ENCODE data around the gene SBF1.

The SBF1 gene

DNA sequence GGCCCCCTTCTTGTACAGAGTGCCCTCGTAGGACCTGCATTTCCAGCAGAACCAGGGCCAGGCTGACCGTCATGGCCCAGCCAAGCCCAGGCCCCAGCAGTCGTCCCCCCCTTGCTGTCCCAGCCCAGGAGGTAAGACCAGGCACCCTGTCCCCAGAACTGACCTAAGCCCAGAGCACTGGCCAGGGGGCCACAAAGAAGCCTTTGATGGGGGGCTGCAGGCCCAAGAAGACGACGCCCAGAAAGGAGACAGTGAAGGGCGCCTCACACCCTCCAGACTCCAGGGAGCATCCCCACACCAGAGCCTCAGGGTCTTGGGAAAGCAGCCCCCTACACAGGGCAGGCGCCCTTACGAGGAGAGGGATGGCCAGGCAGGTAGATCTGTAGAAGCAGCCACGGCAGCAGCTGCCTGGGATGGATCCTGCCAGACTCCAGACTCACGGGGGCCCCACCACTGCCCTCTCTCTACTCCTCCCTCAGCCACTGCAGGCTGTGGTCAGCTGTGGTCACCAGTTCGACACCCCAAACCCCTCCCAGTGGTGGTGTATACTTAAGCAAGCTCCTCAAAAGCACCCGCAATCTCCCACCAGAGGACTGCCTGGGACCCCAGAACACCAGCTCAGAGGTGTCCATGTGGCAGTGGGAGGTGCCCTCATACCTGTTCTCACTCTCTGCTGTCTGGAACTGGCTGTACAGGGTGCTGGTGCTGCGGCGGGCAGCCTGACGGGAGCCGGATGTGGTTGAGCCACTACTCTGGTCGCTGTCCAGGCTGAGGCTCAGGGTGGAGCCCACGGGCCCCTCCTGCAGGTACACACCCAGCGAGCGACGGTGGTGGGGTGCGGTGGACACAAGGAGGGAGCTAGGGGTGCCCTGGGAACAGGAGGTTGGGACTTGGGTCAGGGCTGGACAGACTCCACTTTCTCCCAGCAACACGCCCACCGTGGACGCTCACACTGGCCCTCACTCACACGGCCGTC lies 27.0 kb downstream of the SBF1 start:
- H3K27me3 ChIP-seq (ENCODE audit: control insufficient read depth, insufficient read depth, low read length) = no peaks in the 10 kb centered on the region
- peaks cover 56% of the 10 kb centered on the region for H3K36me3 ChIP-seq (ENCODE audit: control insufficient read depth, insufficient read depth, low read length)
- no peak overlapping the region for H3K27ac ChIP-seq (ENCODE audit: low read depth, low read length)
- no peak overlapping the region for H3K9ac ChIP-seq (ENCODE audit: low read depth, low read length)
- H3K4me3 ChIP-seq (ENCODE audit: low read depth, low read length) = no peak overlapping the region
- no peaks in the 10 kb centered on the region for H3K4me1 ChIP-seq (ENCODE audit: control insufficient read depth, insufficient read depth, low read length)
- H3K9me3 ChIP-seq (ENCODE audit: control insufficient read depth, insufficient read depth, low read length) = no peaks in the 10 kb centered on the region

DNA sequence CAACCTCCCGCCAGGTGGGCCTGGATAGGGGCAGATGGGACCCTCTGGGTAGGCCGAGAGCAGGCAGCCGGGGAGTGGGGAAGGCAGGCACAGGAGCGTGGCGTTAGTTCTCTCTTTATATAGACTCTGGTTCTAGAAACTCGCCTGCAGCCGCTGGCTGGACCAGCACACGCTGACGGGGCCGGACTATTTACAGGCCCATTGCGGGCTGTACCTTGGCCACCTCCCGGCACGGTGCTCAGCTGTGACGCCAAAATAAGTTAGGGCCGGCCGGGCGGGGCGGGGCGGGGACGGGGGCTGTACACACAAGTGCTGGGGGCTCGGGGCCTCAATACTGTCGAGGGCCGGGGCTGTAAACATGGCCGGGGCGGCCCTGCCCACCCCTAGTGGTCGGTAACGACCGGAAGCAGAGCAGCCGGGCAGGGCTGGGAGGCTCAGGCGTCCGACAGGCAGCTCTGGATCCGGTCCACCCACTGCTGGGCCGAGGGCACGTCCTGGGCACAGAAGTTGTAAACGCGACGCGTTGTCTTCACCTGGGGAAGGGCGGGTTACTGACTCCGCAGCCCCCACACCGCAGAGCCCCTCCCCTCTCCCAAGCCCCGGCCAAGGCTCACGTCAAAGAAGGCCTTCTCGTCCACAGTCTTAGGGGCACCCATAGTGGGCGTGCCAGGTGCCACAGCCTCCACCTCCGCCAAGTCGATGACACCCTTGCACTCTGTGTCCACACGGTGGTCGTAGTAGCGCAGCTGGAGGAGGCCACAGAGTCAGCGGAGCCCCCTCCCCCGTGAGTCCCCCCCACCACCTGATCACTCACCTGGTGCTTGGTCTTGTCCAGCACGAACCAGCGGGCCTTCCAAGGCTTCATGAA lies 27.9 kb downstream of the SBF1 start:
- Histone ChIP-seq H3K27ac (ENCODE audit: low read depth, low read length) (no peak overlapping the region), H3K4me3 (ENCODE audit: low read depth, low read length) (no peak overlapping the region), H3K27me3 (ENCODE audit: control insufficient read depth, insufficient read depth, low read length) (no peaks in the 10 kb centered on the region), H3K9me3 (ENCODE audit: control insufficient read depth, insufficient read depth, low read length) (no peaks in the 10 kb centered on the region), H3K36me3 (ENCODE audit: control insufficient read depth, insufficient read depth, low read length) (peaks cover 52% of the 10 kb centered on the region), H3K9ac (ENCODE audit: low read depth, low read length) (no peak overlapping the region), H3K4me1 (ENCODE audit: control insufficient read depth, insufficient read depth, low read length) (no peaks in the 10 kb centered on the region)

DNA sequence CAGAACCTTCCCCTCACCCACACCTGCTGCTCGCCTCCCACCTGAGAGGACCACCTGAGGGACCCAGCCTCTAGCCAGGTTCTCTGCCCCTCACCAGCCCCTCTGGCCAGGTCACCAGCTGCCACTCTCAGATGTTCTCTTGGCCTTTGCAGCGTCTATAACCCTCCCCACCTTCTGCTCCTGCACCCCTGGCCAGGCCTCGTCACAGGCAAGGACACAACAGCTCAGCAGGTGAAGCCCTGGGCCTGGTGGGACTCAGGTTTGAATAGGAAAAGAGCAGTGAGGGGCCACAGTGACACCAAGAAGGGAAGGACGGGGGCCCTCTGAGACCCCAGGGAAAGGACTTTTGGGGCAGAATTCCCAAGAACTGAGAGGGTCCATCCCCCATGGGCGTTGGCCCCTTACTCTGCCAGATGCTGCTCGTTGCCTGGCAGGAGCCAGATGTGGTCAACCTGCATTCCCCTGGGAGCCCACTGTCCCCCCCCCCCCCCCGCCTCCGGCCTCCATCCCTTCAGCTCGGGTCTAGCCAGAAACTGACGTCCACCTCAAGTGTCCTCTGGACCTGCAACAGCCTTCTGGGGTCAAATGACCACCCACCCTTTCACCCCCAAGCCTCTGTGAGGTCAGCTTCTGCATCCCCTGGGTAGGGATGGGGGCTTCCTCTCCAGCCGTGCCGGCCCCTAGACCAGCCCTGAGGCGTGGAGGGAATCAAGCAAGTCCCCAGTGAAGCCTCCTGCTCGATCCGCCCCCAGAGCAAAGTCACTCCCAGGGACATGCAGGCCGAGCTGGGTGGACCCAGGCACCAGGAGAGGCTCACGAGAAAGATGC lies 28.7 kb downstream of the SBF1 start:
- Histone ChIP-seq H3K27ac (ENCODE audit: low read depth, low read length) (no peak overlapping the region), H3K9ac (ENCODE audit: low read depth, low read length) (no peak overlapping the region), H3K4me1 (ENCODE audit: control insufficient read depth, insufficient read depth, low read length) (no peaks in the 10 kb centered on the region), H3K9me3 (ENCODE audit: control insufficient read depth, insufficient read depth, low read length) (no peaks in the 10 kb centered on the region), H3K27me3 (ENCODE audit: control insufficient read depth, insufficient read depth, low read length) (no peaks in the 10 kb centered on the region), H3K36me3 (ENCODE audit: control insufficient read depth, insufficient read depth, low read length) (peaks cover 52% of the 10 kb centered on the region), H3K4me3 (ENCODE audit: low read depth, low read length) (no peak overlapping the region)

DNA sequence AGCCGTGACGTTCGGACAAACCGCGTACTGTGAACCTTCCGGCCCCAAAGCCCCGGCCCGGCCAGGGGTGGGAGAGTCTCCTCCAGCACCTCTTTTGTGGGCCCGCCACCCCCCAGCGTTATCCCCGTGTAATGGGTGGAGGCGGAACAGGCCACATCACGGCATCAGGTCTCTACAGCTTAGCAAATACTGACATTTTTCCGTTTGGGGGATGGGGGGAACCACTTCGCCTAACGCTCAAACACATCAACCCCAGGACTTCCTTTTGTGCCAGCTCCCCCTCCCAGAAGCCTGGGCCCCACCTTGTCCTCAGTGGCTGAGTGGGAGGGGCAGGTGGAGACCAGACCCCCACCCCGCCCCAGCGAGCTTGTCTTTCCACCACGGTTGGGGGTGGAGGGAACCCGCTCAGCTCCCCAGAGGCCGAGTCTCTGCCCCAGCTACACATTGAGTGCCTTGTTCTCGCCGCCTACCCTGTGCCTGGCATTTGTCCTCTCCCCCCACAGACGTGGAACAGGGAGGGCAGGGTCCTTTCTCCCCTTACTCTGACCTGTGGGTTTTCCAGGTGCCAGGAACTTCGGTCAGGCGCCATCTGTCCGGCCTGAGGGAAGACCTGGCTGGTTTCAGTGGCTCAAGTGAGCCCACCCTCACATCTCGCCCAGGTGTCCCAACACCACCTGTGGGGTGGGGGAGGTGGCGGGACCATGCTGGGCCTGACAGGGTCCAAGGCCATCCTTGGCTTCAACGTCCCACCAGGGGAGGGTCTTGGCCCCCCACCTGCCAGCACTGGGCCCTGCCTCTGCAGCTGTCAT lies 29.6 kb downstream of the SBF1 start:
- no peaks in the 10 kb centered on the region for H3K4me1 ChIP-seq (ENCODE audit: control insufficient read depth, insufficient read depth, low read length)
- no peaks in the 10 kb centered on the region for H3K9me3 ChIP-seq (ENCODE audit: control insufficient read depth, insufficient read depth, low read length)
- no peak overlapping the region for H3K4me3 ChIP-seq (ENCODE audit: low read depth, low read length)
- H3K27me3 ChIP-seq (ENCODE audit: control insufficient read depth, insufficient read depth, low read length) = no peaks in the 10 kb centered on the region
- peaks cover 54% of the 10 kb centered on the region for H3K36me3 ChIP-seq (ENCODE audit: control insufficient read depth, insufficient read depth, low read length)
- no peak overlapping the region for H3K9ac ChIP-seq (ENCODE audit: low read depth, low read length)
- peak overlapping the region; percentile 28 for H3K27ac ChIP-seq (ENCODE audit: low read depth, low read length)

DNA sequence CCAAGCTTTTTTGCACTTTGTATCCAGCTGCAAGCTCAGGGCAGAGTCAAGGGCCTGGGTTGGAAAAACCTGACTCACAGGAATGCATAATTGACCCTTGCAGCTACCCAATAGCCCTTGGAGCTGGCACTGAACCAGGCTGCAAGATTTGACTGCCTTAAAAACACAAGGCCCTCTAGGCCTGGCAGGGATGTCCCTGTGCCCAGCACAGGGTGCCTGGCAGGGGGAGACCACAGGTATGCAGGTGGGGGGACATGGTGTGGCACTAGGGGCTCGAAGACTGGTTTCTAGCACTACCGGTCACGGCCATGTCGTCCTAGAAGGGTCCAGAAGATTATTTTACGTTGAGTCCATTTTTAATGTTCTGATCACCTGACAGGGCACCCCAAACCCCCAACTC lies 30.2 kb downstream of the SBF1 start:
- Histone ChIP-seq H3K9me3 (ENCODE audit: control insufficient read depth, insufficient read depth, low read length) (no peaks in the 10 kb centered on the region), H3K27ac (ENCODE audit: low read depth, low read length) (no peak overlapping the region), H3K4me1 (ENCODE audit: control insufficient read depth, insufficient read depth, low read length) (no peaks in the 10 kb centered on the region), H3K4me3 (ENCODE audit: low read depth, low read length) (no peak overlapping the region), H3K9ac (ENCODE audit: low read depth, low read length) (no peak overlapping the region), H3K36me3 (ENCODE audit: control insufficient read depth, insufficient read depth, low read length) (peaks cover 59% of the 10 kb centered on the region), H3K27me3 (ENCODE audit: control insufficient read depth, insufficient read depth, low read length) (no peaks in the 10 kb centered on the region)

DNA sequence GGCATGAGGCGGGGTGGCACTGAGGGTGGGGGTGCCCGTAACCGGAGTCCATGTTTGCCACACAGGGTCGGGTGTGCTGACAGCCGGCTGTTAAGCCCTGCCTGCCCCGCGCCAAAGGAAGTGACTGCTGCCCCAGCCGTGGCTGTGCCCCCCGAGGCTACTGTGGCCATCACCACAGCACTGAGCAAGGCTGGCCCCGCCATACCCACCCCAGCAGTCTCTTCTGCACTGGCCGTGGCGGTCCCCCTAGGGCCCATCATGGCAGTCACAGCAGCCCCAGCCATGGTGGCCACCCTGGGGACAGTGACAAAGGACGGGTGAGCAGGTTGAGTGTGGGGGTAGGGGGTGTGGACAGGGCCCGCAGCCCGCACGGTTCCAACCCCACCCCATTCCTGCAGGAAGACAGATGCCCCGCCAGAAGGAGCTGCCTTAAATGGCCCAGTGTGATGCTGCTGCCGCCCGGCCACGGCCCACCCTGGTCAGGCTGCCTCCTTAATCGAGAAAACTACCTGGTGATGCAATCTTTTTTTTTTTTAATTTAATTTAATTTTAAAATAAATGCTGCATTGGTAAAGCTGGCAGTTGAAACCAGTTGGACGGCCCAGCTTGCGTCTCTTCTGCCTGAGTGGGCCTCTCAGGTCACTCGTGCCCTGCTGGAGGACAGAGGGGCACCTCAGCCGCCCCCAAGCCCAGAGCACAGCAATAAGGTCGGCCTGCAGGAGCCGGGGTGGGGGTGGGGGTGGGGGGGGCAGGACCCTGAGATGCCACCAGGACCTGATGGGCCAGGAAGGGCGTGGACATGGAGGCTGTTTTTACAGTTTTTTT lies 30.8 kb downstream of the SBF1 start:
- no peak overlapping the region for H3K27ac ChIP-seq (ENCODE audit: low read depth, low read length)
- H3K9me3 ChIP-seq (ENCODE audit: control insufficient read depth, insufficient read depth, low read length) = no peaks in the 10 kb centered on the region
- H3K9ac ChIP-seq (ENCODE audit: low read depth, low read length) = no peak overlapping the region
- H3K36me3 ChIP-seq (ENCODE audit: control insufficient read depth, insufficient read depth, low read length) = peaks cover 62% of the 10 kb centered on the region
- H3K27me3 ChIP-seq (ENCODE audit: control insufficient read depth, insufficient read depth, low read length) = no peaks in the 10 kb centered on the region
- no peak overlapping the region for H3K4me3 ChIP-seq (ENCODE audit: low read depth, low read length)
- no peaks in the 10 kb centered on the region for H3K4me1 ChIP-seq (ENCODE audit: control insufficient read depth, insufficient read depth, low read length)

DNA sequence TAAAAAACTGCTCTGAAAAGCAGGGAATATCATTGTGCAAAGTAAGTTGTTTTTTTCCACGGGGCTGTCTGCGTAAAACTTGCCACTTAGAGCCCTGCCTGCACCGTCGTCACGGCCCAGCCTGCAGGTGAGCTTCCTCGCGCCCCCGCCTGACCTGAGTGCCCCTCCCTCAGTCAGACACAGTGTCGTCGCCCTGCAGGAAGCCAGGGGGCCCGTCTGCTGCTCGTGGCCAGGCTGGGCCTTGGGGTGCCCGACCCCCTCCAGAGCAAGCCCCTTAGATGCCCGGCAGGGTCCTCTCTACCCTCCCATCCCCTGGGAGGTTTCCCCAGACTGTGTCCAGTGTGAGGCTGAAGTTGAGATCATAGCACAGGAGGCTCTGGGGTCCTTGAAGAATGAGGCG lies 31.6 kb downstream of the SBF1 start:
- Histone ChIP-seq H3K9me3 (ENCODE audit: control insufficient read depth, insufficient read depth, low read length) (no peaks in the 10 kb centered on the region), H3K27ac (ENCODE audit: low read depth, low read length) (no peak overlapping the region), H3K4me1 (ENCODE audit: control insufficient read depth, insufficient read depth, low read length) (no peaks in the 10 kb centered on the region), H3K4me3 (ENCODE audit: low read depth, low read length) (no peak overlapping the region), H3K36me3 (ENCODE audit: control insufficient read depth, insufficient read depth, low read length) (peaks cover 62% of the 10 kb centered on the region), H3K9ac (ENCODE audit: low read depth, low read length) (no peak overlapping the region), H3K27me3 (ENCODE audit: control insufficient read depth, insufficient read depth, low read length) (no peaks in the 10 kb centered on the region)

DNA sequence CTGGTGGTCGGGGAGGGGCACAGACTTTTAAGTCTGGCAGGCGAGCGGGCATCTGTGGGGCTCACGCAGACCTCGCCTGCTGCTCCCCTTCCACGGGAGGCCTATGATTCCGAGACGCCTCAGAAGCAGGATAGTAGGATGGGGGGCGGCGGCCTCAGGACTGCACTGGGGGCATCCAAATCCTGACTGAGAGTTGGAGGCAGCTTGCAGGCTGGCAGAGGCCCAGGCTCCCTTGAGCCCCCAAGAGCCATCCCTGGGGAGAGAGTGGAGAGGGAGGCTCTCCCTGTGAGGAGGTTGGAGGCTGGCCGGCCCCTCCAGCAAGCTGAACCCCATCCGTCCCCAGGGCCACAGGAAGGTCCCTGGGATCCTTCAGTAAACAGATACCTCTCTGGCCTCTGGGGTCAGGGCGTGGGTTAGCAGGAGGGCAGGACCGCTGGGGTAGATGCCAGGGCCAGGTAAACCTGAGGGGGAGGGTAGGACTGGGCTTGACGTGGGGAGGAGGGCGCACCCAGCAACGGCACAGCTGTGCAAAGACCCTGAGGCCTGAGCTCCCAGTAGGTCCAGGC lies 33.3 kb downstream of the SBF1 start:
- no peaks in the 10 kb centered on the region for H3K9me3 ChIP-seq (ENCODE audit: control insufficient read depth, insufficient read depth, low read length)
- H3K36me3 ChIP-seq (ENCODE audit: control insufficient read depth, insufficient read depth, low read length) = peaks cover 58% of the 10 kb centered on the region
- H3K27me3 ChIP-seq (ENCODE audit: control insufficient read depth, insufficient read depth, low read length) = no peaks in the 10 kb centered on the region
- no peak overlapping the region for H3K27ac ChIP-seq (ENCODE audit: low read depth, low read length)
- no peaks in the 10 kb centered on the region for H3K4me1 ChIP-seq (ENCODE audit: control insufficient read depth, insufficient read depth, low read length)
- H3K4me3 ChIP-seq (ENCODE audit: low read depth, low read length) = no peak overlapping the region
- H3K9ac ChIP-seq (ENCODE audit: low read depth, low read length) = no peak overlapping the region

DNA sequence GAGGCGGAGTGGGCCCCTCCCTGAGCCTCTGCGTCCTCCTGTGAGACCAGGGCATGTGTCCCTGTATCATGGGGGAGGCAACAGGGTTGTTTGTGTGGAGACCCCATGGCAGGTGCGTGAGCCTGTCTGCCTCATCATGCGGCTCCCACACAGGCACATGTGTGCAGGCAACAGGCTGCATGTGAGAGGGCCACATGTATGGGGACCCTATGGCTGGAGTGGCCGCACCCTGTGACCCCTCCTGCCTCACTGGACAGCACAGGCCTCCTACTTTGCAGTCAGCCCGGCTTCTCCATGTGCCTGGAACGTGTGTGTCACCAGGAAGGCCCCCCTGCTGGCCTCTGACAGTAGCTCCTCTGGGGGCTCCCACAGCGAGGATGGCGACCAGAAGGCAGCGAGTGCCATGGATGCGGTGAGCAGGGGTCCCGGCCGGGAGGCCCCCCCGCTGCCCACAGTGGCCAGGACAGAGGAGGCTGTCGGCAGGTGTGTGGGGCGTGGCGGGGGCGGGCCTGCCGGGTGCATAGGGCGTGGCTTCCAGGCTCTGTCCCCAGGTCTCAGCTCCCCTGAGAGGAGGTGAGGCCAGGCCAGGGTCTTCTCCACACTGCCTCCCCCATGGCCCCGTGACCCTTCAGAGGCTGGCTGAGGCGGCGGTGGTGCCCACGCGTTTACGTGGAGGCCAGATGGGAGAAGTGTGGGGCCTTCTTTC lies 34.1 kb downstream of the SBF1 start:
- Histone ChIP-seq H3K9me3 (ENCODE audit: control insufficient read depth, insufficient read depth, low read length) (no peaks in the 10 kb centered on the region), H3K4me3 (ENCODE audit: low read depth, low read length) (no peak overlapping the region), H3K27me3 (ENCODE audit: control insufficient read depth, insufficient read depth, low read length) (no peaks in the 10 kb centered on the region), H3K27ac (ENCODE audit: low read depth, low read length) (no peak overlapping the region), H3K9ac (ENCODE audit: low read depth, low read length) (no peak overlapping the region), H3K36me3 (ENCODE audit: control insufficient read depth, insufficient read depth, low read length) (peaks cover 60% of the 10 kb centered on the region), H3K4me1 (ENCODE audit: control insufficient read depth, insufficient read depth, low read length) (no peaks in the 10 kb centered on the region)
